T-cell (primary cell): ENCODE results near the gene ZNF579. TPM values are rescaled to one million over a fixed set of nuclear protein-coding genes. Genes with fewer than 3 reads are reported as not detected.

Source experiments
- ATAC-seq, 4 experiments: fragments of 200-7000 bp in 3 of 4; fragments of 150-1000 bp in 1 of 4; cut with Tn5 transposase; replicated peaks in 1 of 4; 1 replicate in 3 of 4; 2 replicates in 1 of 4; pipeline ENCODE4 v1.10.0; 2021; ENCODE audit warnings: moderate library complexity in 3 of 4, mild to moderate bottlenecking in 2 of 4, moderate number of reproducible peaks in 1 of 4
- CTCF ChIA-PET, 2 donors: fragments of 300-600 bp; sonication (Branson Sonifier 250); formaldehyde crosslinking; loops; one replicate each; lab custom pipeline; 2022; ENCODE audit warnings: antibody characterized with exemption in 2 of 2; lab: Charles Lee
- POLR2A ChIA-PET, 2 donors: fragments of 300-600 bp; sonication (Branson Sonifier 250); formaldehyde crosslinking; loops; one replicate each; lab custom pipeline; 2022; ENCODE audit warnings: antibody characterized with exemption in 2 of 2; lab: Charles Lee
- DNase-seq, 35 experiments: peaks; one replicate each; pipeline versions ENCODE4 v3.0.0 to v3.0.0-alpha.2; 2013 to 2023
- H3K27ac ChIP-seq: one replicate; pipeline ENCODE4 v1.5.1; 2013; ENCODE audit warnings: low read length
- H3K27me3 ChIP-seq, 2 experiments: replicated peaks in 1 of 2; 1 replicate in 1 of 2; 2 replicates in 1 of 2; pipeline versions ENCODE4 v1.6.1 to v1.7.0; 2013; ENCODE audit warnings: low read length in 1 of 2, mixed read lengths in 1 of 2; ENCODE audit not compliant: control insufficient read depth in 2 of 2, insufficient read depth in 2 of 2; ENCODE audit errors: extremely low read depth in 1 of 2
- H3K36me3 ChIP-seq, 2 donors: 1 replicate in 1 of 2; 2 replicates in 1 of 2; pipeline versions ENCODE4 v1.6.1 to v1.7.0; 2013; ENCODE audit warnings: low read length in 1 of 2; ENCODE audit not compliant: control insufficient read depth in 2 of 2, insufficient read depth in 1 of 2; ENCODE audit errors: extremely low read depth in 1 of 2
- H3K4me1 ChIP-seq, 2 experiments: 1 replicate in 1 of 2; 2 replicates in 1 of 2; pipeline versions ENCODE4 v1.6.1 to v1.7.0; 2013; ENCODE audit warnings: low read length in 2 of 2, mixed read lengths in 1 of 2; ENCODE audit not compliant: insufficient read depth in 2 of 2, control insufficient read depth in 1 of 2; ENCODE audit errors: extremely low read depth in 1 of 2
- H3K4me3 ChIP-seq, 2 donors: 1 replicate in 1 of 2; 2 replicates in 1 of 2; pipeline versions ENCODE4 v1.5.1 to v1.7.0; 2013; ENCODE audit warnings: mild to moderate bottlenecking in 2 of 2, low read length in 1 of 2, moderate library complexity in 1 of 2; ENCODE audit not compliant: control insufficient read depth in 1 of 2; ENCODE audit errors: extremely low read depth in 1 of 2
- H3K9me3 ChIP-seq: 2 replicates; pipeline ENCODE4 v1.7.0; 2013
- H3K27ac Mint-ChIP-seq, 2 donors: one replicate each; pipeline ENCODE4 v1.8.0; 2020 to 2021; ENCODE audit warnings: mild to moderate bottlenecking in 2 of 2, mixed read lengths in 2 of 2
- H3K27me3 Mint-ChIP-seq, 2 donors: one replicate each; pipeline ENCODE4 v1.8.0; 2021 to 2022; ENCODE audit warnings: mixed read lengths in 2 of 2
- H3K36me3 Mint-ChIP-seq: one replicate; pipeline ENCODE4 v1.8.0; 2021; ENCODE audit warnings: mixed read lengths
- H3K4me1 Mint-ChIP-seq, 3 donors: one replicate each; pipeline ENCODE4 v1.8.0; 2020 to 2022; ENCODE audit warnings: mixed read lengths in 3 of 3, mild to moderate bottlenecking in 1 of 3
- H3K4me3 Mint-ChIP-seq, 3 donors: one replicate each; pipeline ENCODE4 v1.8.0; 2020 to 2022; ENCODE audit warnings: mild to moderate bottlenecking in 3 of 3, mixed read lengths in 3 of 3, moderate library complexity in 3 of 3
- H3K9me3 Mint-ChIP-seq, 3 donors: one replicate each; pipeline ENCODE4 v1.8.0; 2020 to 2022; ENCODE audit warnings: mixed read lengths in 3 of 3
- WGBS: methylation state at CpG from one replicate; pipeline ENCODE4 v1.1.5; 2013; ENCODE audit warnings: missing lambda C conversion rate; ENCODE audit not compliant: insufficient coverage; 5-methylcytosine and 5-hydroxymethylcytosine counted together
- total RNA-seq, 35 experiments: library from RNA in 6 of 35; stranded (reverse) in 6 of 35; fragments of 120-200 nt in 1 of 35; gene quantifications; one replicate each; pipeline versions ENCODE4 v1.2.1 to v1.2.4 and lab custom pipeline; 2013 to 2026

Gene ZNF579
- total RNA-seq, 5 donors from 2014 or later (not counting 1 experiment from before 2014, with no cell fraction given): 5.4 to 13.3 (median 10.0) TPM

DNA sequence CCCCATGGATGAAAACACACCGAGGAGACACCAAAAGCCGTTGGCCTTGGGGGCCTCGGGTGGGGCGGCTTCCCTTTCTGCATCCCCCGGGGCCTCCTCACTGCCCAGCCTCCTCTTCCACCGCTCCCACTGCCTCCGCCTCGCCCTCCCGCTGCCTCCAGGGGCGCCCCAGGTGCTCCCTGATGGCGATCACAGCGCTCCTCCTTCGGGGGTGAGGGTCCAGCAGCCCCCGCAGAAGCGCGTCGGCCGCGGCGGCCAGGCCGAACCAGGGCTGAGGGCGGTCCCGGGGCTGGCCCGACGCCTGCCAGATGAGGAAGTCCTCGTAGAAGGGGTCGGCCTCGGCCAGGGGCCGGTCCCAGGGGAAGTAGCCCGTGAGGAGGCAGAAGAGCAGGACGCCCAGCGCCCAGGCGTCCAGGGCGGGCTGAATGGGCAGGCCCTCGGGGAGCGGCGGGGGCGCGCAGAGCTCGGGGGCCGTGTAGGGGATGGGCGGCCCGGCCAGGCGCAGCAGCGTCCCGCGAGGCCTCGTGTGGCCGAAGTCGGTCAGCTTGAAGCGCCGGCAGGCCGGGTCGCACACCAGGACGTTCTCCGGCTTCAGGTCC is 50.9 kb downstream of the ZNF579 start:
- 88% methylated on average over 39 of the region's 56 CpGs for WGBS
- H3K27me3 Mint-ChIP-seq: peaks cover under 1 to 4% of the 10 kb centered on the region in 2 donors
- Histone ChIP-seq H3K36me3 (no peaks in the 10 kb centered on the region), H3K27me3 (peaks cover 0 to 17% of the 10 kb centered on the region in 2 experiments), H3K27ac (no peak overlapping the region), H3K4me3 (no peak overlapping the region), H3K4me1 (no peaks in the 10 kb centered on the region), H3K9me3 (no peaks in the 10 kb centered on the region)
- H3K4me1 Mint-ChIP-seq: no peaks in the 10 kb centered on the region
- ATAC-seq (no peak), DNase-seq (no peak)
- H3K36me3 Mint-ChIP-seq: no peaks in the 10 kb centered on the region
- CTCF ChIA-PET: no interaction called here
- H3K9me3 Mint-ChIP-seq: no peaks in the 10 kb centered on the region
- H3K4me3 Mint-ChIP-seq: no peak overlapping the region
- H3K27ac Mint-ChIP-seq: no peak overlapping the region
- POLR2A ChIA-PET: no interaction called here

DNA sequence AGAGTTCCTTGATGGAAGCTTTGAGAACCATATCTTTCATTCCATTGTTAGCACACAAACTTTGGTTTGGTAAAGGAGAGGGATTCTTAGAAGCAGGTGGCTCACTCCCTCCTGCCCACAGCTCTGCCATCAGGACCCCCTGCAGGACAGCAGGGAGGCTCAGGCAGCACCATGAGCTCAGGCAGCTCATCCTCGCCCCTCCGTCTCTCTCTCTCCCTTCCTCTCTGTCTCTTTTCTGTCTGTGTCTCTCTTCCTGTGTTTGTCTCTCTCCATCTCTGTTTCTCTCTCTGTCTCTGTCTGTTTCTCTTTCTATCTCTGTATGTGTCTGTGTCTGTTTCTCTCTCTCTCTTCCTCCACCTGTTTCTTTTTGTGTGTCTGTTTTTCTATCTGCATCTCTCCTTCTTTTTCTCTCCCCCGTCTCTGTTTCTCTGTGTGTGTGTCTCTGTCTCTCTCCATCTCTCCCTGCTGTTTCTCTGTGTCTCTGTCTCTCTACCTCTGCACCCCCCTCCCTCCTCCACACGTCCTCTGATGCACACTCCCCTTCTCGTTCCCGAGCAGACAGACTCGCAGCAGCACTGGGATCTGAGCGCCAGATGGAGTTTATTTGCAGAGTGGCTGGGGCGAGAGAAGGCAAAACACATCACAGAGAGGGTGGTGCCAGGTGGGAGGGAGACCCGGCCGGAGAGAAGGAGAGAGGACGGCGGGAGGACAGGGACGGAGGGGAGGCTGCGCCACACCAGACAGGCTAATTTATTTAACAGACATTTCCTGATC is 52.4 kb downstream of the ZNF579 start:
- CTCF ChIA-PET: no interaction called here
- no peak overlapping the region for H3K4me3 ChIP-seq
- ATAC-seq (no peak), DNase-seq (no peak)
- H3K27me3 ChIP-seq: peaks cover 0 to 17% of the 10 kb centered on the region in 2 experiments
- no peaks in the 10 kb centered on the region for H3K4me1 Mint-ChIP-seq
- H3K4me3 Mint-ChIP-seq: no peak overlapping the region
- H3K27me3 Mint-ChIP-seq: peaks cover 5 to 7% of the 10 kb centered on the region in 2 donors
- no peaks in the 10 kb centered on the region for H3K9me3 ChIP-seq
- POLR2A ChIA-PET: no interaction called here
- WGBS: 88% methylated on average over 3 of the region's 15 CpGs
- no peaks in the 10 kb centered on the region for H3K36me3 Mint-ChIP-seq
- no peaks in the 10 kb centered on the region for H3K9me3 Mint-ChIP-seq
- H3K27ac ChIP-seq: no peak overlapping the region
- H3K4me1 ChIP-seq: no peaks in the 10 kb centered on the region
- no peaks in the 10 kb centered on the region for H3K36me3 ChIP-seq
- H3K27ac Mint-ChIP-seq: no peak overlapping the region

DNA sequence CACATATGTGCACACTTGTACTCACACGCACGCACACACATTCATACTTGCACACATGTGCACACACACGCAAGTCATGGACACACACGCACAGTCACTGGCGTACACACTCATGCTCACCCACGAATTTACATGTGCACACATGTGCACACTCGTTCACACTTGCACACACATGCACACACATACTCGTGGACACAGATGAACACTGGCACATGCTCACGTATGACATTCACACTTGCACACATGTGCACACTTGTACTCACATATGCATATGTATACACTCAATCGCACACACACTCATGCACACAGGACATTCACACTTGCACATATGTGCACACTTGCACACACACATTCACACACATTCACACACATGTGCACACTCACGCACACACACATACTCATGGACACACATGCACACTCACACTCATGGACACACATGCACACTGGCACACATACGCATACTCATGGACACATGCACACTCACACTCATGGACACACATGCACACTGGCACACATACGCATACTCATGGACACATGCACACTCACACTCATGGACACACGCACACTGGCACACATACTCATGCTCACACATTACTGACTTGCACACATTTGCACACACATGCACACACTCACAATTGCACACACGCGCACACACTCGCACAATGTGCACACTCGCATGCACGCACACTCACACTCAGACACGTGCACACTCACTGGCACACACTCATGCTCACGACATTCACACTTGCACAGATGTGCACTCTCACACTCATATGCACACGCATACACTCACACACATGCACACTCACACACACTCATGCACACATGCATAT is 53.2 kb downstream of the ZNF579 start:
- Histone ChIP-seq H3K9me3 (no peaks in the 10 kb centered on the region), H3K4me1 (no peaks in the 10 kb centered on the region), H3K27me3 (peaks cover 0 to 13% of the 10 kb centered on the region in 2 experiments), H3K36me3 (no peaks in the 10 kb centered on the region), H3K27ac (no peak overlapping the region), H3K4me3 (no peak overlapping the region)
- H3K4me3 Mint-ChIP-seq: no peak overlapping the region
- peaks cover 5 to 7% of the 10 kb centered on the region in 2 donors for H3K27me3 Mint-ChIP-seq
- POLR2A ChIA-PET: no interaction called here
- H3K36me3 Mint-ChIP-seq: no peaks in the 10 kb centered on the region
- no peak for ATAC-seq
- no peak overlapping the region for H3K27ac Mint-ChIP-seq
- no peaks in the 10 kb centered on the region for H3K4me1 Mint-ChIP-seq
- WGBS: 86% methylated on average over 20 of the region's 22 CpGs
- no peaks in the 10 kb centered on the region for H3K9me3 Mint-ChIP-seq
- CTCF ChIA-PET: no interaction called here
- no peak for DNase-seq

Other genes with a start within 250 kb of the ZNF579 start
- 10 to 100 TPM; 24.4 to 71.8 (median 30.7) TPM for gene KMT5C, start 241.0 kb downstream of the ZNF579 start, total RNA-seq
- gene COX6B2, start 226.1 kb downstream of the ZNF579 start, total RNA-seq: under 1 TPM in 2 of 5 donors, not detected in 3; 0.12 to 0.51 TPM
- not detected for gene GARIN5B, start 217.6 kb downstream of the ZNF579 start, total RNA-seq
- gene IL11, start 210.4 kb downstream of the ZNF579 start, total RNA-seq: under 1 TPM in 2 of 5 donors, not detected in 3; 0.53 to 0.96 TPM
- gene TMEM190, start 204.0 kb downstream of the ZNF579 start, total RNA-seq: not detected
- gene TMEM238, start 196.6 kb downstream of the ZNF579 start, total RNA-seq: 10 to 100 TPM; 10.8 to 23.2 (median 20.0) TPM
- gene RPL28, start 194.9 kb downstream of the ZNF579 start, total RNA-seq: 1,000 to 10,000 TPM; 3,465 to 4,436 (median 4,286) TPM
- gene UBE2S, start 173.1 kb downstream of the ZNF579 start, total RNA-seq: 10 to 100 TPM; 27.5 to 75.2 (median 35.1) TPM
- gene SHISA7, start 137.5 kb downstream of the ZNF579 start, total RNA-seq: not detected
- 10 to 100 TPM in 3 of 5 donors, 1 to 10 TPM in 2; 6.8 to 18.9 (median 14.7) TPM for gene ISOC2, start 119.2 kb downstream of the ZNF579 start, total RNA-seq
- not detected for gene C19orf85, start 116.1 kb downstream of the ZNF579 start, total RNA-seq
- 10 to 100 TPM; 14.2 to 24.1 (median 16.2) TPM for gene ZNF628, start 104.2 kb downstream of the ZNF579 start, total RNA-seq
- 10 to 100 TPM in 1 of 5 donors, 1 to 10 TPM in 4; 6.3 to 10.4 (median 8.1) TPM for gene NAT14, start 95.7 kb downstream of the ZNF579 start, total RNA-seq
- gene SSC5D, start 92.4 kb downstream of the ZNF579 start, total RNA-seq: 1 to 10 TPM in 2 of 5 donors, under 1 TPM in 3; 0.38 to 1.3 (median 0.66) TPM
- not detected for gene SBK2, start 43.7 kb downstream of the ZNF579 start, total RNA-seq
- not detected for gene SBK3, start 35.3 kb downstream of the ZNF579 start, total RNA-seq
- 10 to 100 TPM in 4 of 5 donors, 1 to 10 TPM in 1; 9.8 to 27.7 (median 19.0) TPM for gene FIZ1, start 18.7 kb upstream of the ZNF579 start, total RNA-seq
- 10 to 100 TPM; 14.9 to 42.2 (median 33.4) TPM for gene ZNF524, start 19.4 kb upstream of the ZNF579 start, total RNA-seq
- 10 to 100 TPM; 16.3 to 29.4 (median 27.3) TPM for gene ZNF865, start 24.8 kb upstream of the ZNF579 start, total RNA-seq
- gene ZNF784, start 43.7 kb upstream of the ZNF579 start, total RNA-seq: 10 to 100 TPM in 2 of 5 donors, 1 to 10 TPM in 3; 7.2 to 13.3 (median 8.2) TPM
- 100 to 1,000 TPM in 2 of 5 donors, 10 to 100 TPM in 3; 44.6 to 116 (median 94.2) TPM for gene ZNF580, start 60.2 kb upstream of the ZNF579 start, total RNA-seq
- gene ZNF581, start 62.8 kb upstream of the ZNF579 start, total RNA-seq: 10 to 100 TPM; 26.4 to 38.7 (median 31.9) TPM
- 1 to 10 TPM; 1.7 to 4.7 (median 3.8) TPM for gene CCDC106, start 67.4 kb upstream of the ZNF579 start, total RNA-seq
- gene U2AF2, start 74.2 kb upstream of the ZNF579 start, total RNA-seq: 100 to 1,000 TPM; 254 to 310 (median 303) TPM
- gene EPN1, start 94.4 kb upstream of the ZNF579 start, total RNA-seq: 10 to 100 TPM; 32.6 to 75.2 (median 60.6) TPM
- not detected for gene NLRP9, start 157.6 kb upstream of the ZNF579 start, total RNA-seq
- not detected for gene RFPL4A, start 178.2 kb upstream of the ZNF579 start, total RNA-seq
- gene RFPL4AL1, start 188.3 kb upstream of the ZNF579 start, total RNA-seq: not detected